Erythroblast (primary cell): ENCODE data around the gene HFM1.
A peak's percentile ranks its signal among the peaks of the same experiment; 100 is the strongest.
"Not testable (repeated sequence)": the region's sequence is repeated elsewhere in the genome, so short reads cannot be mapped to it uniquely, and the experiment has no call there.

ENCODE experiments used
- DNase-seq, 2 experiments: peaks; one replicate each; lab custom pipeline; 2025; lab: John Stamatoyannopoulos, UW
- GATA1 ChIP-seq: IDR thresholded peaks from 2 replicates; pipeline ENCODE4 v1.6.1; 2011; ENCODE audit warnings: low read depth, mild to moderate bottlenecking, control low read depth, low read length, moderate library complexity
- POLR2A ChIP-seq: IDR thresholded peaks from 2 replicates; pipeline ENCODE4 v1.6.1; 2011; ENCODE audit warnings: mild to moderate bottlenecking, low read length

The HFM1 gene, protein sequence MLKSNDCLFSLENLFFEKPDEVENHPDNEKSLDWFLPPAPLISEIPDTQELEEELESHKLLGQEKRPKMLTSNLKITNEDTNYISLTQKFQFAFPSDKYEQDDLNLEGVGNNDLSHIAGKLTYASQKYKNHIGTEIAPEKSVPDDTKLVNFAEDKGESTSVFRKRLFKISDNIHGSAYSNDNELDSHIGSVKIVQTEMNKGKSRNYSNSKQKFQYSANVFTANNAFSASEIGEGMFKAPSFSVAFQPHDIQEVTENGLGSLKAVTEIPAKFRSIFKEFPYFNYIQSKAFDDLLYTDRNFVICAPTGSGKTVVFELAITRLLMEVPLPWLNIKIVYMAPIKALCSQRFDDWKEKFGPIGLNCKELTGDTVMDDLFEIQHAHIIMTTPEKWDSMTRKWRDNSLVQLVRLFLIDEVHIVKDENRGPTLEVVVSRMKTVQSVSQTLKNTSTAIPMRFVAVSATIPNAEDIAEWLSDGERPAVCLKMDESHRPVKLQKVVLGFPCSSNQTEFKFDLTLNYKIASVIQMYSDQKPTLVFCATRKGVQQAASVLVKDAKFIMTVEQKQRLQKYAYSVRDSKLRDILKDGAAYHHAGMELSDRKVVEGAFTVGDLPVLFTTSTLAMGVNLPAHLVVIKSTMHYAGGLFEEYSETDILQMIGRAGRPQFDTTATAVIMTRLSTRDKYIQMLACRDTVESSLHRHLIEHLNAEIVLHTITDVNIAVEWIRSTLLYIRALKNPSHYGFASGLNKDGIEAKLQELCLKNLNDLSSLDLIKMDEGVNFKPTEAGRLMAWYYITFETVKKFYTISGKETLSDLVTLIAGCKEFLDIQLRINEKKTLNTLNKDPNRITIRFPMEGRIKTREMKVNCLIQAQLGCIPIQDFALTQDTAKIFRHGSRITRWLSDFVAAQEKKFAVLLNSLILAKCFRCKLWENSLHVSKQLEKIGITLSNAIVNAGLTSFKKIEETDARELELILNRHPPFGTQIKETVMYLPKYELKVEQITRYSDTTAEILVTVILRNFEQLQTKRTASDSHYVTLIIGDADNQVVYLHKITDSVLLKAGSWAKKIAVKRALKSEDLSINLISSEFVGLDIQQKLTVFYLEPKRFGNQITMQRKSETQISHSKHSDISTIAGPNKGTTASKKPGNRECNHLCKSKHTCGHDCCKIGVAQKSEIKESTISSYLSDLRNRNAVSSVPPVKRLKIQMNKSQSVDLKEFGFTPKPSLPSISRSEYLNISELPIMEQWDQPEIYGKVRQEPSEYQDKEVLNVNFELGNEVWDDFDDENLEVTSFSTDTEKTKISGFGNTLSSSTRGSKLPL (N-terminal part only)

DNA sequence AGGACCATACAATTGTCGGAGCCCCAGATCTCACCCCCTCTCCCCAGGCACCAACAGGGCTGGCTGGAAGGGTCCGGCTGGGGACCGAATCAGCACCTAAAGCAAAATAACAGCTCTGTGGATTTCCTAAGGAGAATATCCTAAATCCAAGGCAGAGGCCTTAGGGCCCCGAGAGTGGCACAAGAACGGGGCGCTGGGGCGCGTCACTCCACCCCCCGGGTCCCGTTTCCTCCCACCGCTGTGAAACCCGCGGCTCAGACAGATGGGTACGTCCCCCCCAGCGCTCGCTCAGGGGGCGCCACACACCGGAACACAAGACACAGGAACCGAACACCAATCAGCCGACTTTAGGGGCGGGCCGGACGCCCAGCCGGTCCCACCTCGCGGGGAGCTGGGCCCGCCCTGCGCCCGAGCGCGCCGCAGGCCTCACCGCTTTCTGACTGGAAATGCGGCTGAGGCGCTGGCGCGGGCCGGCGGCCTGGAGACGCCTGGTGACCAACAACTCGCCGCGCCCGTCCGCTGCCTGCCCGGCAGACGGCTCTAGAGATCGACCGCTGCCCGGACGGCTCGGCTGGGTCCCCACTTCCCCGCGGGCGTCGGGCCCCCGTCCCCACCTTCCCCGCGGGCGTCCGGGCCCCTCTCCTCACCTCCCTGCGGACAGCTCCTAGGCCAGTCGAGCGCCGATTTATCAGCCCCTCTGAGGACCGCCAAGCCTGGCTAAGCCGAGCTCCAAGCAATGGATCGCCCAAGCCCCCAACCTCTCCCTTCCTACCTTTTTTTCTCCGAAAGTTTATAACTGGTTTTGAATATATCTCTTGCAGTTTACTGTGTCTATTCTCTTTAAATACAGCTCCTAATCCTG lies at the start of gene HFM1:
HFM1 (minus strand) TSS at position 687 of the 862 bp plus-strand sequence. CDS start 3,755 bp downstream, outside the sequence.
- TF ChIP-seq GATA1 (no peak), POLR2A (peak; percentile 61)

DNA sequence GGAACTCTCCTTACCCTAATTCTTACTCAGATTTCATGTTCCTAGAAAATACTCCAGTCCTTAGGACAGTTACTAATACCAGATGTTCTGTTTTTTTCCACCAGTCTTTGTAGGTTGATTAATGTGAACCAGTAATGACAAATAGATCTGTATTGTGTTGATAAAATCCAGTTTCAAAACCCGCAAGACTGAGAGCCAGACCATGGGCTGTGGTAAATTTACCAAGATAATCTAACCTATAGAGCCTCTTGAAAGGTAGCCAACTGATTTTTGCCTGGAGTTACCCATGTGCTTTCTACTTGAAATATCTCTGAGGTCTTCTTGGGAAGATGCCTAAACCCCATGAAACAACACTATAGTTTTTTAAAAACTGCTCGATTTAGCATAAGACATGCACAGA lies 49.5 kb upstream of the HFM1 start:
- DNase-seq = peak in 1 of 2 experiments; percentile 27
- TF ChIP-seq GATA1 (no peak), POLR2A (no peak)

More for the DNA sequence above, at the start of gene HFM1:
- DNase-seq = peak; percentile 89 to 90

- TF ChIP-seq POLR2A (no peak), GATA1 (no peak)
Measured at GRCh38 chr1:91450260-91450659, 45.6 kb upstream of the HFM1 start.

GRCh38 chr1:91447782-91448181 lies 43.1 kb upstream of the HFM1 start:
- not testable (repeated sequence) for DNase-seq

More at GRCh38 chr1:91450260-91450659, 45.6 kb upstream of the HFM1 start:
- DNase-seq = no peak

- not testable (repeated sequence) for DNase-seq
Measured at GRCh38 chr1:91441980-91442379, 37.3 kb upstream of the HFM1 start.

DNA sequence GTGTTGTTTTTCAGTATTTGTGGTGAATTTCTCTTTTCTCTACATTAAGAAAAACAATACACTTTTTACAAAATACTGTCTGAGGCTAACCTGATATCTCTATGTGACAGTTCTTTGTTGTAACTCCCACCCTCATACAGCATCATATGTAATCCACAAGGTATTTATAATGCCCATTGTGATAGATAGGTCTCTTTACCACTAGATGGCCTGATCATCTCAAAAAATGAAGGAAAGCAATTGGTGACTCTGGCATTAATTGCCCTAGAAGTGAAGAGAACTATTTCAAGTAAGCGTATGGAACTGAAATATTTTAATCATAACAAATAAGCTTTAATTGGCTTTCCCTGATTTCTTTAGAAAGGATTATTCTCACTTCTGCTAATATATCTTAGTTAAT lies 36.2 kb upstream of the HFM1 start:
- TF ChIP-seq GATA1 (no peak), POLR2A (no peak)
- DNase-seq = no peak

GRCh38 chr1:91439016-91439415 lies 34.4 kb upstream of the HFM1 start:
- TF ChIP-seq GATA1 (no peak), POLR2A (no peak)
- no peak for DNase-seq

GRCh38 chr1:91428182-91428798 lies 23.7 kb upstream of the HFM1 start:
- DNase-seq = no peak
- TF ChIP-seq GATA1 (no peak), POLR2A (no peak)

- DNase-seq = no peak
- TF ChIP-seq POLR2A (no peak), GATA1 (no peak)
Measured at GRCh38 chr1:91427741-91428140, 23.1 kb upstream of the HFM1 start.

- DNase-seq = not testable (repeated sequence)
Measured at GRCh38 chr1:91422523-91422922, 17.9 kb upstream of the HFM1 start.

GRCh38 chr1:91412371-91412770 lies 7.7 kb upstream of the HFM1 start:
- TF ChIP-seq GATA1 (no peak), POLR2A (no peak)
- DNase-seq = no peak

- no peak for DNase-seq
- TF ChIP-seq POLR2A (no peak), GATA1 (no peak)
Measured at GRCh38 chr1:91406773-91407389, 2.2 kb upstream of the HFM1 start.
